PC-9 (cell line): ENCODE results near the gene NEURL3.

Source experiments
- EZH2 ChIP-seq: fragments of 200-600 bp; sonication (generic); IDR thresholded peaks from 2 replicates; pipeline ENCODE4 v1.8.0; 2017; ENCODE audit warnings: antibody characterized with exemption, low read depth
- TF ChIP-seq, protein P1 (sequence below): fragments of 200-600 bp; sonication (generic); conservative IDR thresholded peaks from 2 replicates; pipeline ENCODE4 v1.6.1; 2017; ENCODE audit warnings: mixed run types, antibody characterized with exemption, mild to moderate bottlenecking, moderate library complexity

DNA sequence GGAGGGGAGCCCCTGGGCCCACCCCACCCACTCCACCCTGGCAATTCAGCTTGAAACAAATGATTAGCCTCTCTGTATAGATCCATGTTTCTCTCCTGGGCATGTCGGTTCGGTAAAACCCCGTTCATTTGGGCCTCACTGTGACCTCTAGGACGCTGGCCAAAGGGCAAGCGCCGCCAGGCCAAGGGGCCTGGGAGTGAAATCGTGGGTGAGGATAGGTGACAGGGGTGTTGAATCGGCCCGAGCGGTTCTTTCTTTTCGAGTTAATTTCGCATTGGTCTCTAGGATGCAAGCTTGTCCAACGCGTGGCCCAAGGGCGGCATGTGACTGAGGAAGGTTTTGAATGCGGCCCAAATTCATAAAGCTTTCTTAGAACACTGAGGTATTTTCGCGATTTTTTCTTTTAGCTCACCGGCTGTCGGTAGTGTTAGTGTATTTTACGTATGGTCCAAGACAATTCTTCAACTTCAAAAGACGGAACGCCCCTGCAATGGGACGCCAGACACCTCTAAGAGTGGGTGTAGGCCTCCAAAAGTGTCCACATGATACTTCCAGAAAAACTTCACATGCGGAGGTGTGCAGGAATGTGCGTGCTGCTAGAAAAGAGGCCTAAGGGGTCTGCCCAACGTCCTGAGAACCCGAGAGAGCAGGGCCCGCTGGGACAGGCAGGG lies 21.6 kb upstream of the NEURL3 start:
- TF ChIP-seq, protein P1, sequence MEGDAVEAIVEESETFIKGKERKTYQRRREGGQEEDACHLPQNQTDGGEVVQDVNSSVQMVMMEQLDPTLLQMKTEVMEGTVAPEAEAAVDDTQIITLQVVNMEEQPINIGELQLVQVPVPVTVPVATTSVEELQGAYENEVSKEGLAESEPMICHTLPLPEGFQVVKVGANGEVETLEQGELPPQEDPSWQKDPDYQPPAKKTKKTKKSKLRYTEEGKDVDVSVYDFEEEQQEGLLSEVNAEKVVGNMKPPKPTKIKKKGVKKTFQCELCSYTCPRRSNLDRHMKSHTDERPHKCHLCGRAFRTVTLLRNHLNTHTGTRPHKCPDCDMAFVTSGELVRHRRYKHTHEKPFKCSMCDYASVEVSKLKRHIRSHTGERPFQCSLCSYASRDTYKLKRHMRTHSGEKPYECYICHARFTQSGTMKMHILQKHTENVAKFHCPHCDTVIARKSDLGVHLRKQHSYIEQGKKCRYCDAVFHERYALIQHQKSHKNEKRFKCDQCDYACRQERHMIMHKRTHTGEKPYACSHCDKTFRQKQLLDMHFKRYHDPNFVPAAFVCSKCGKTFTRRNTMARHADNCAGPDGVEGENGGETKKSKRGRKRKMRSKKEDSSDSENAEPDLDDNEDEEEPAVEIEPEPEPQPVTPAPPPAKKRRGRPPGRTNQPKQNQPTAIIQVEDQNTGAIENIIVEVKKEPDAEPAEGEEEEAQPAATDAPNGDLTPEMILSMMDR, result no peak
- TF ChIP-seq EZH2, result no peak
